HG03439 (cell line): ENCODE measurements around the gene PLA2G4D.
"Not testable (repeated sequence)": the region's sequence is repeated elsewhere in the genome, so short reads cannot be mapped to it uniquely, and the experiment has no call there.

Experiments
- ATAC-seq: cut with Tn5 transposase; IDR thresholded peaks from one replicate; pipeline ENCODE4 v1.9.1; 2021; ENCODE audit warnings: mild to moderate bottlenecking, moderate library complexity; ENCODE audit not compliant: unreplicated experiment

The PLA2G4D gene

DNA sequence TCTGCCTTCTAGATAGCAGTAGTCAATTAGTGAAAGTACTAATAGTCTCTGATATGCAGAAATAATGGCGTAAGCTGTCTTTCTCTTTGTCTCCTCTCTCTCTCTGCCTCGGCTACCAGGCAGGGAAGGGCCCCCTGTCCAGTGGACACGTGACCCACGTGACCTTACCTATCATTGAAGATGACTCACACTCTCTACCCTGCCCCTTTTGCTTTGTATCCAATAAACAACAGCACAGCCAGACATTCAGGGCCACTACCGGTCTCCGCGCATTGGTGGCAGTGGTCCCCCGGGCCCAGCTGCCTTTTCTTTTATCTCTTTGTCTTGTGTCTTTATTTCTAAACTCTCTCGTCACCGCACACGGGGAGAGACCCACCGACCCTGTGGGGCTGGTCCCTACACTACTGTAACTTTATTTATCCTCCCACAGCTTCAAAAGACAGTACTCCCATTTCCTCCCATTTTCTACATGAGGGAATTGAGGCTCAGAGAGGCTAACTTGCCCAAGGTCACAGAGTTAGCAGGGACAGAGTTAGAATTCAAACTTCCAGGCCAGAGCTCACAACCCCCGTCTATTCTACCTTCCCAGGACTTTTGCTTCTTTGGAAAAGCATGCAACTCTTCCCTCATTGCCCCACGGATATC is 2.5 kb downstream of the PLA2G4D start:
- ATAC-seq = not testable (repeated sequence)

DNA sequence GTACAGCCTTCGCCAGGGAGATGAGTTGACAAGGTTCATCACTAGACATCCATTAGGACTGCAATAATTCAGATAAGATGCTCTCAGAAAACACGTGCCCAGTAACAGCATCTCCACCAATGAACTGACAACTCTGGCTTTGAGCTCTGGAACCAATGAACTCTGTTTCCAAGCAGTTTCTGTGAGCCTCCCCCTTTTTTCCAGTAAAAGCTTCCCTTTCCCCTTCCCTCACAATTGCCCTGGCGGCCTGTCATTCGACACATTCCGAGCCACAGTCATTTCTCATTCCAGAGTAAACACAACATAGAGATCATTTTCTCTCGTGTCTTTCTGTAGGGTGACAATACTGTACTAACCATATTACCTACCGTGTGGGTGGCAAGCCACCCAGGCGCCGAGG is 3.6 kb downstream of the PLA2G4D start:
- no peak for ATAC-seq

DNA sequence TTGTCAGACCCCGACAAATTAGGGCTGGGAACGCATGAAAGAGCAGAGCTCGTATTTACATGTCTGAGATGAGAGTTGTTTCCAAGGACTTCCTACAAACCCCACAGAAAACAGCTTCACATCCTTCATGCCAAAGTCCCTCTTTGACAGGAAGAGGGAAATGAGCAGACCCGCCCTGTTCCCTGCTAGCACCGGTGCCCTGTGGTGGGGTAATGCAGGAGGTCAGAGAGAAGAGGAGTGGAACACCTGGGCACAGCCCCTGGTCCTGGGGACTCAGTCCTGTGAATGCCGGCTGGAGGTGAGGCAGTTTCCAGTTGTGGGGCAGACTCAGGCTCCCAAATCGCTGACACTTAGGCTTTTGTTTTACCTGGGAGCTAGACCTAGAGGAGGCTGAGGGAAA is 4.0 kb downstream of the PLA2G4D start:
- ATAC-seq = no peak

DNA sequence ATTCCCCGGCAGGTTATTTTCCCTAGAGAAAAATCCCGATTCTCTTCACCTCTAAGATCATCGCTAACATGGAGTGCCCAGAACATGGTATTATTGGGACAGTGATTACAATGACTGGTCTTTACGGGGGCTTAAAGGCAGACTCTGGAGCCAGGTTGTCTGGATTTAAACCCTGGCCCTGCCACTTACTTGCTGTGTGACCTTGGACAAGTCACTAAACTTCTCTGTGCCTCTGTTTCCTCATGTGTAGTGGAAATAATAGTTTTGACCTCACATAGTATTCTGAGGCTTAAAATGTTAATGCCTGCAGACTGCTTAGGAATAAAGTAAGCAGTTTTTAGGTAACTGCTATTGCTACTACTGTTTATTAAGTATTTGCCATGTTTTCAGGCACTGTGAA is 4.4 kb downstream of the PLA2G4D start:
- ATAC-seq = no peak

DNA sequence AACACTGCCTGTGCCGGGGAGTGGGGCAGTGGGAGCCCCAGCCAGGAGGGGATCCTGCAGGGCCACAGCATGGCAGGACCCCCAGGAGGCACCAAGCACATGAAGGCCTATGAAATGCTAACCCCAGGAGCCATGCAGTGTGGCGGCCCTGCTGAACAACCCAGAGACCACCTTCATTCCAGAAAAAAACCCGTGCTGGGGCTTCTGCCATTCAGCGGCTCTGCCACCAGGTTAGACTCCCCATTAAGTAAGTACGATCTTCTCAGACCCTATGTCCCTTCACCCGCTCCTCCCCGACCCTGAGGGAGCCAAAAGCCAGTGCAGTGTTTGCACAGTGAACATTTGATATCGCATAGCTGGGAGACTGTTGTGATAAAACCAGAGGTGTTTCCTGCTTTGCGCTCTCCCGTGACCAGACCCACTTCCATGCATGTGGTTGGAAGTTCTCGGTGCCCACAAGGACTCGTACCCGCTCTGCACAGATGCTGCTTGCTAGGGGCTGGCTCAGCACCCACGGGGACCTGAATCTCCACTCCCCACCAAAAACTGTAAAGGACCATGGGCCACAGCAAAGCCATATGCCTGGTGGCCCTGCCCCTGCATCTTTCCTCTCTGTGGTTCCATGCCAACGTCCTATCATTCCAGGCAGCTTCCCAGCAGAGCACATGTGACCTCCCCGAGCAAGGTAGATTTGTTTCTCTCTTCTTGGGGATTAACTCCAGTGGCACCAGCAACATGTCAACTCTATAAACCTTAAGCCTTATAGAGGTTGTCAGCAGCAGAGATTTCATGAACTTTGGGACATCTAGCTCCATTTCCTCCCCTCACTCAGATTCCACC is 5.3 kb downstream of the PLA2G4D start:
- no peak for ATAC-seq

DNA sequence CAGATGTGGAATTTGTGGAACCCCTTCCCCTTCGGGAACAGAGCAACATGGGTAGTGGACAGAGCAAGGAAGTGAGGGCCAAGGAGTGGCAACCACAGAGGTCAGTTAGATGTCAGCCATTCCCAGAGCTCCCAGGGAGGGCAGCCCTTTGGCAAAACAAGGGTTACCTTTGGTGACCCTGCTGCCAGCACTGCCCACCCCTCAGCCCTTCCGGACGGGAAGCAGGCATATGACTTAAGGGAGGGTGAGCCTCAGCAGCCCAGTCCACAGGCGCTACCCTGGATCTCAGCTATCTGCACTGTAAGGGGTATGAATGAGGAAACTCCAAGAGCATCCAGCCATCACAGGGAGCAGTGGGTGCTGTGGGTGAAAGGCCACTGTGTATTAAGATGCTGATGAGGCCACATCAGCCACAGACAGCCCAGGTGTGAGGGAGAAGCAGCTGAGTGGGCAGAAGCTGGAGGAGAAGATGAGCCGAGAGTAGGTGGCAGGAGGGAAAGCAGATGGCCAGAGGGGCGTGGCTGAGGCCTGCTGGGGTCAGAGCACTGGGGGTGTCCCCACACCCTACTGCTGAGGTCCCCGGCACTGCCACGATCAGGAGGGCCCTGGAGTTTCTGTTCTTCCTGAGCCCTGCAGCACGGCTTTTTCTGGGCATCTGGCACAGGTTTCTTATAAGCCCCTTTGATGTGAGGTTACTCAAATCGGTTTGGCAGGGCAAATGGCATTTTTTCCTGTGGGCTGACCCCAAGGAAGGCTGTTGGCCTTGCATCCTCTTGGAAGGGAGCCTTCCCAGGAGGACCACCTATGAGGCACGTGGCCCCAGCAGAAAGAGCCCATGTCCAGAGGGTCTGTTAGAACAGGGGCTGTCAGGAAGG is 6.2 kb downstream of the PLA2G4D start:
- no peak for ATAC-seq

DNA sequence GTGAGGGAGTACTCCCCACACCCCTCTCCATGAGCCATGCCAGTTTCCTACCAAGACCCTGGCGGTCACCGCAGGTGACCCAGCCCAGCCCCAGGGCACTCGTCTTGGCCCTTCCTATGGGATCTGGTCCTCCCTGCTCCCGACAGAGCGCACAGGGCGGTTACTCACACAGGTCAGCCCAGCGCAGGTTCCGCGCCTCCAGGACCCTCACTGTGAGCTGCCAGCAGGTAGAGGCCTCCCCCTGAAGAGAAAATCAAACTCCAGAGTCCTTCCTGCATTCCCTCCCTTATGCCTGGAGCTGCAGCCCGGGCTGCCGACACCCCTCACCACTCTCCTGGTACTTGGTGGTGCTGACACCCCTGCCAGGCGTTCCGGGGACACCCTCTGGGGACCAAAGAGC is 6.9 kb downstream of the PLA2G4D start:
- ATAC-seq = no peak

DNA sequence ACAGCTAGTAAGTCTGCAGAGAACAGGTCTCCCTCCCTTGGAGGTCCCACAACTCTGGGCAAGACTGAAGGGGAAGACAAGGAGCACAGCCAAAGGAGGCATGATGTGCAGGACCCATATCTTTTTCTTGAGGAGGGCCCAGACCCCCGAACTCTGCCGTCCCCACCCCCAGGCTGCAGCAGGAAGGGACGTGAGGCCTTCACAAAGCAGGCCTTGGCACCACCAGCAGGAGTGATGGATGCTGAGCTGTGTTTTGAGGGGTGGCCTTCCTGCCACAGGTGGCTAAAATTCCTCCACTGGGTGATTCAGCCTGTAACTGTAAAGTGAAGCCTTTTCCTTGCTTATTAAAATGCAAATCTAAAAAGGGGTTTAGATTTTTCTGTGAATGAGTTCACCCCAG is 8.6 kb downstream of the PLA2G4D start:
- ATAC-seq = no peak

DNA sequence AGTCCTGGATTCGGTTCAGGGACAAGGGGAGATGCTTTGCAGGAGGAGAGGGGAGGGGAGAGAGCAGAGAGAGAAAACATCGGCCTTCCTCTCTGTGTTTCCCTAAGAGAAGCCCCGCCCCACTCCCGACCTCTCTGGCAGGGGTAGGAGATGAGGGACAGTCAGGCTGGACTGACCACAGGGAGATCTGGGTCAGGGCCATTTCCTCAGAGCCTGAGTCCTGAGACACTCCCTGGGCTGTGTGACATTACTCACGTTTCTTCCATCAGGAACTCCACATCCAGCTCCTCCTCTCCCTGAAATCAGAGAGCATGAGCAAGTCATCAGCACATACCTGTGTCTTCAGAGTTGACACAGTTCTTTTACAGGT is 9.1 kb downstream of the PLA2G4D start:
- ATAC-seq = no peak

DNA sequence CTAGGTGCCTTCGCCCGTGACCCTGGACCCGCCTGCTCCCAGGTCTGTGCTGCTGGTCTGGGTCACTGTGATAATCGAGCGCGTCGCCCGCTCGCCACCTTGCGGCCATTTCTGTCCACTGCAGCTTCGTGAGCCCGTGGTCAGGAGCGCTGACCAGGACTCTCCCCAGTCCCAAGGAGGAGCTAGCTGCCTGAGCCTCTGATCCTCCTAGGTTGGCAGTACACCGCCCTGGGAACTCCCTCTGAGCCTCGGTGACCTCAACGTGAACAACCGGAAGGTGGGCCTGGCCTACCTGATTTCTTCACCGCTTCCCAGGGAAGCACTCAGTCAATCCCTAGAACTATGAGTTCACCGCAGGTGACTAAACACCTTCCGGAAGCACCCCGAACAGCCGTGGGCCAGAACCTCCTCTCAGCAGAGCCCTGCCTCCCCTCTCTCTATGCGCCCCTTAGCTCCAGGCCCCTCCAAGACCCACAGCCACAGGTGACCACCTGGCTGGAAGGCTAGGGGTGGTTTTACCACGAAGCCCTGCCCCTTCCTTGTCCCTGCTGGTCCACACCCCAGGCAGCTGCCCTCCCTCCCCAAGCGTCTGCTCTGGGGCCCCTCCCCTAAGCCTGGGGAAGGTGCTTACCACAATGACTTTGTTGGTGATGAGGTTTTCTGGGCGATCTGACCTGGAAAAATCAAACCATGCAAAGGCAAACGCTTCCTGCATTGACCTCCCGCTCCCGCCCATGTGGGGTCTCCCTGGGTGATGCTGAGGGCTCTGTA is 9.7 kb downstream of the PLA2G4D start:
- ATAC-seq = no peak

DNA sequence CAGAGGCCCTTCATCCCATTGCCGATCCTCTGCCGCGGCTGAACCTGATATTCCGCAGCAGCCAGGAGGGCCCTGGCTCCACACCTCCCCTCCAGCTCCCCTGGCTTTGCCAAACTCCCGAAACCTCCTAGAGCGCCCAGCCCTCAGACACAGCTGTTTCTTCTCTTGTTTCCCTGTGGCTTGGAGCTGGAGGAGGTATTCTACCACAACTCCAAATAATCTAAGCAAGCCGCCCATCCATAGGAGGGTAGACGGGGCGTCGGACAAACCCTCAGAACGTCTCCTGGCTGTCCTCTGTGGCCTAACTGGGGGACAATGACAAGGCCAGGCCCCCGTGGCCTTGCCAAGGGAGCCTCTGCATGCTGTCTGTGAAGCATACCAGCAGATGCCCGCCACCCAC is 10.4 kb downstream of the PLA2G4D start:
- no peak for ATAC-seq

DNA sequence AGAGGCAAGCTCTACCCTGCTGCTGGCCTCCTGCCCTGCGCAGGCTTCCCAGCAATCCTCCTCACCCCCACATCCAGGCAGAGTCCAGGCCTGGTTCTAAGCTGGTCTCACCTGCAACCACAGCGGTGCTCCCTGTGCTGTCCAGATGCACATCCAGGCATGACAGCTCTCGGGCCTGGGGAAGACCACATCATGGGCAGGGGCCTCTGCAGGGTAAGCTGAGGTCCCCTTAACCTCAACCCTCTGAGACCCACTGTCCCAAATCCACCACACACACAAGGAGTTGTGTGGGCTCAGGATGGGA is 10.8 kb downstream of the PLA2G4D start:
- ATAC-seq = no peak

DNA sequence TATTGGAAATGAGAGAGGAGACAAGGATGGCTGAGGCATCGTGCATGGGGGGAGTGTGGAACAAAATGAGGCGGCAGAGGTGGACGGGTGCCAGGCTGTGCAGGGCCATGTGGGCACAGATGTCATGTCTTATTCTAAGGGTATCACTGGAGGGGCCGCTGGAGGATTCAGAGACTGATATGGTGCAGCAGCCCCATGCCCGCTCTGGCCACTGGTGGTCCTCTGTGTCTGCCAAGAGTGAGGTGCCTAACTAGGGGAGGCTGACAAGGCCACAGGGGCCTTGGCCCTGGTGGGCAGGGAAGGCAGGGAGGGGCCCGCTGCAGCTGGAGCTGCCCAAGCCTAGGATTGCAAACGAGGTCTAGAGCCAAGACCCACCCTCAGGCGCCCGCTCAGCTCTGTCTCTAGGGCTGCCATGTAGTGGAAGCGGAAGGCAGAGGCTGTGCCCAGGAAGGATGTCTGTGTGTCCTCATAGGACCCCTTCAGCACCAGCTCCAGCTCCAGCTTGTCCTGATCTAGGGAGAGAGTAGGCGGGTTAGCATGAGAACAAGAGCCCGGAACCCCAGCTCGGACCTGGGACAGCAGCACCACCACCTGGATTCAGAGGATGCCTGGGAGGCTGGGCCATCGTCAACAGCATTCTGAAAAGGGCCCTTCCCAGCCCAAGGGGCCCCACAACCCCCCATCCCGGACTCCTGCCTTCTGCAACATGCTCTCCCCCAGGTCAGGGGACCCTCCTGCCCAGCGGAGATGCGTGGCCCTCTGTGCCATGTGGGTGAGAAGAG is 11.3 kb downstream of the PLA2G4D start:
- ATAC-seq = no peak

DNA sequence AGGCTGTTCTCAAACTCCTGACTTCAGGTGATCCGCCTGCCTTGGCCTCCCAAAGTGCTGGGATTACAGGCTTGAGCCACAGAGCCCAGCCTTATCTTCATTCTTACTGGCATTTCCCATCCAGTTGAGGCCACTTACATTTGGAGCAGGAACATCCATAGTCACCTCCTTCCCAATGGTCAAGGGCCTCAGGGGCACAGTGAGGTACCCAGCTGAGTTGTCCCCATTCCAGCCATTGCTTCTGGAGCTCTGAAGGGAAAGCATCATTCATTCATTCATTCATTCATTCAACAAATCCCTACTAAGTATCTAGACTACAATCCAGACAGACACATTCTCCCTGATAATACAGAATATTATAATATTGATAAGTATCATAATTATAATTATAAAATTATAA is 12.2 kb downstream of the PLA2G4D start:
- no peak for ATAC-seq

DNA sequence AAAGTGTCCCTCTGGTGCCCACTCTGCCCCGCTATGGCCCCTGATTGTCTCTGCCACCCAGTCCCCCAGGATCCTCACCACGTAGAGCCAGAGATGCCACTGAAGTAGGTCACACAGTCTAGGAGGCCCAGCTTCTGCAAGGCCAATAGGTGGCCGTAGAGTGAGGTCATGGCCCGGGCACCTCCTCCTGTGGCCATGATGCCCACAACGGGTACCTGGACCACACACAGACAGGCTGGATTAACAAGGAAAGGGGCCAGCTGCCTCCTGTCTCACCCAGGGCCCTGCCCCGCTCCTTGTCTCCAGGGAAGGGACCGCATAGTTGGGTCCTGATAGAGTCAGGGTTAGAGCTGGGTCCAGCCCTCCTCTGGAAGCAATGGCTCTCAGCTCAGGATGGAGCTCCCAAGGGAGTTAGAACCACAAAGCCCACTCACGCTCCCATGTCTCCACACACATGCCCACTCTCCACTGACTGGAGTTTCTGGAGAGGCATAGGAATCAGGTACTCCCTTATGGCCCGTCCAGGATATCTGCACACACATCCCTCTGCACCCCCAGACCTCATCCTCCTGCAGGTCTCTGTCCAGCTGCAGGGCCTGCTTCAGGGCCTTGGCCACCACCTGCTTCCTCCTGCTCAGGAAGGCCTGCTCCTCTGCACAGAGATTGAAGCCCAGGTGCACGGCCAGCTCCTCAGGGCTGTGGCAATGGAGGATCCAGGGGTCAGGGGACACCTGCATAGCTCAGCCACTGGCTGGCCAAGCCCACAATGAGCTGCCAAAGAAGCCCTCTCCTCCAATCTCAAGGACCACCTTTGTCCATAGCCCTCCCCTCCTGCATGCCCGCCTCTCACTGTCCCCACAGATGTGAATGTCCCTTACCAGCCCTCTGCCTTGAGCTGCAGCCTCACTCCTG is 13.2 kb downstream of the PLA2G4D start:
- no peak for ATAC-seq

DNA sequence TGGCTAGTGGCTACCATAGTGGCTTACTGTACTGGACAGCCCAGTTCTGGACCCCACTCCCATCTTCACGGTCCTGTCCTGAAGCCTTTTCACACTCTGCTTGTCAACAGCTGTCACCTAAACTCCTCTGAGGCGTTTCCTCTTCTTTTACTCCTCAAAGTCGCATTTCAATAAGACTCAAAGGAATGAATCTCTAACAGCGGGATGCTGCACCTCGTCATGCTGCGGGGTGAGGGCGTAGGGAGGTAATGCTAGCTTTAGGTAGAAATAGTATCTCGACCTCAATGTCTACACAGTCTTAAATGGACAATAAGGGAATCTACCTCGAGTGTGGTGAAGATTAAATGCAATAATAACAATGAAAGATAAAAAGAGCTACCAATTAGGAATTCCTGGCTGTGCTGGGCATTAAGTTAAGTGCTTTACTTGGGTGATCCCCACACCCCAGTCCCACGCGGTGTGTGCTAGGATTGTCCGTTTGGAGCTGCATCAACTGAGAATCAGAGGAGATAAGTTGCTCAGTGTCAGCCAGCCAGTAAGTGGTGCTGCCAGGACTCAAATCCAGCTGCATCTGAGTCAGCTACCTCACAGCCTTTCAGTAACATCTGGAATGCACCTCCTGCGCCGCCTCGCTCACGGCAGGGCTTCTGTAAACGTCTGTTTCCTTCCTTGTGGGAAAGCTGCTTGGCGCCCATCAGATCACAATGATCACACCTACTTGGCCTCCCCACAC is 14.0 kb downstream of the PLA2G4D start:
- no peak for ATAC-seq

DNA sequence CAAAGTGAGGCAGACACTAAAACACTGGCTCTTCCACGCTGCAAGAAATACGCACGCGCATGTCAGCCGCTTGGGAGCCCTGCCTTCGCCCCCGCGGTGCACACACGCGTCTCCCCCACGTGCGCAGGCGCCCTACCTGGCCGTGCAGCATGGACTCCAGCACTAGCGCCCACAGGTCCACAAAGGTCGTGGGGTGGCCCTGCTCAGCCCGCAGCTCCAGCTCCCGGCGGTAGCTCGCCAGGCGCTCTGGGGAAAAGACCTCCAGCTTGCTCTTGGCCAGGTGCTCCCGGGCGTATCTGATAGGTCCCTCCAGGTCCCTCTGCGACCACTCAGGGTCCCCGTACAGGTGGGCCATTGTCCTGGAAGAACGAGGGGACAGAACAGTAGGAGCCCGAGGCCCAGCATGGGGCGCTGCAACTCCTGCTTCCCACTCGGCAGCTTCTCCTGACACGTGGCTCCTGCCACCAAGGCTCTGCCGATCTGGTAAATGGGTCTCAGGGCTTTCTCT is 14.9 kb downstream of the PLA2G4D start:
- no peak for ATAC-seq

DNA sequence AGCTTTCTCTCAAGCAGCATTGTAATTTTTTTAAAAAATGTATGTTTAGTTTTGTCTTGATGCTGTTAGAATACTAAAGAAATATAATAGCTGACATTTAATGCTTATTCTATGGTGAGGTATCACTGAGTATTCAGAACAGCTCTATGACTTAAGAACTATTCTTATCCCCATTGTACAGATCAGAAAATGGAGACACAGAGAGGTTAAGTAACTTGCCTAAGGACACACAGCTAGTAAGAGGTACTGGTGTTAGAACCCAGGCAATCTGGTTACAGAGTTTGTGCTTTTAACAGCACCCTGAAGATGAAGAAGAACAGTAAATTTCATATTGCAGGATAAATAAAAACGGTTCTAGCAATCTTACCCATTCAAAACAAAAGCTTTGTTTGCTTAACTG is 15.5 kb downstream of the PLA2G4D start:
- ATAC-seq = no peak
